GM19463 (cell line): Measurements from ENCODE around the gene CTDSPL.
A peak's percentile ranks its signal among the peaks of the same experiment; 100 is the strongest.
"Not testable (repeated sequence)": the region's sequence is repeated elsewhere in the genome, so short reads cannot be mapped to it uniquely, and the experiment has no call there.

ENCODE experiments used
- ATAC-seq: cut with Tn5 transposase; IDR thresholded peaks from one replicate; pipeline ENCODE4 v1.9.1; 2021; ENCODE audit warnings: mild to moderate bottlenecking, moderate library complexity; ENCODE audit not compliant: unreplicated experiment

The CTDSPL gene

GRCh38 chr3:37963635-37964034 is 102.0 kb downstream of the CTDSPL start:
- no peak for ATAC-seq

- no peak for ATAC-seq
Measured at GRCh38 chr3:37964146-37964545, 102.5 kb downstream of the CTDSPL start.

DNA sequence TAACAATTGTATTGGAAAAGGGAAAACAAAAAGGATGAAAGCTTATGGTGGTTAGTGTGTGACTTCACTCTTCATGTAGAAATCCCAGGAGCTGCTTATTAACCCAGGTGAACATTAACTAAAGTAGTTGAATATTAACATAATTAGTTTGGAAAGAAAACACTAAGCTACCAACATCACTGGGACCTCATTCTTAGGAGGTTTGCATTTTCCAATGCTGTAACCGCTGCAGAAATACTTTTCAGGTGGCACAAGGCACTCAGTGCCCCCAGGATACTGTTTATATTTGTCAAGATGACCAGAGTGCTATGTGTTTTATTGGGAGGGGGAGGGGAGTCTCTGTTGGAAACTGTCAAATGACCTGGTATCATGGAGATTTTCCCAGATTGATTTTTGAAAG is 103.0 kb downstream of the CTDSPL start:
- ATAC-seq = no peak

GRCh38 chr3:37967260-37967881 is 105.7 kb downstream of the CTDSPL start:
- peak; percentile 65 for ATAC-seq

DNA sequence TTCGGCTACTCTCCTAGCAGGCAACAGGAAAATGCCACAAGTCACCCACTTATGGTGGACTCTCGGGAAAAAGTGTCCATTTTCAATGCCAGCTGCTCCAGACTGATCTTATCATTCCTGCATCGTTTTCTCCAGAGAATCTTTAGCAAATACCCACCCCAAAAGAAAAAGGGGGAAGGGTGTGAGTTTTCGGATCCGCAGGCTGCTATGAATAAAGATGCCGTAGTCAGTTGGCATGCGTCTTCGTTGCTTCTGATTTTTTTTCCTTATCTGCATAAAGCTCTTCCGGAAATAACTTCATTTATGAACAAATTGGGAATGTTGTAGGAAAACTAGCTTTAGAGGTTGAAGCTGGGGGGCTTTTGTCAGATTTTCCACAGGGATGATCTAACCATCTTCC is 106.5 kb downstream of the CTDSPL start:
- no peak for ATAC-seq

DNA sequence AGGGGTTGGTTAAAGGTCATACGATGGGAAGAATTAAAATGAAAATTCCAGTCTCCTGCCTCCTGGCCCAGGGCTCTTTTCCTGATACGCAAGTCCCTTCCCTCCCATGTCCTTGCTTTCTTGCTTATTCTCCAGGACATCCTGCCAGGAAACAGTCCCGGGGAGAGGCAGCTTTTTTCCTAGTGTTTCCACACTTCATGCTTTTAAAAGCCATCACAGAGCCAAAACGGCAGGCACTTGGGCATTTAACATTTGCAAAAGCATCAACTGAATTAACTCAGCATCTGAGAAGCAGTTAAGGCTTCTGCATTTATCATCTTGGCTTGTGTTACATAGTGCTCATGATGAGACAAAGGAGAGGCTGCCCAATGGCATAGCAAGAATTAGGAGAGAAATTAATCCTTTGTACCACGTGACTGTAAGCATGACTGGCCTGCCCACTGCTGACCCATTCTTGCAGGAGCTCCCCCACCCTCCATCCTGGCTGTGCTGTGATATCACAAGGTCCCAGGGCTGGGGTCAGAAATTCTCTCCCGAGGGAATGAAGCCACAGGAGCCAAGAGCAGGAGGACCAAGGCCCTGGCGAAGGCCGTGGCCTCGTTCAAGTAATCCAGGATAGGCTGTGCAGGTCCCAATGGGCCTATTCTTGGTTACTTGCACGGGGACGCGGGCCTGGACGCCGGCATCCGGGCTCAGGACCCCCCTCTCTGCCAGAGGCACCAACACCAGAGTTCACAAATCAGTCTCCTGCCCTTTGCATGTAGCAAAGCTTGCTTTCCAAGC is 107.3 kb downstream of the CTDSPL start:
- ATAC-seq = no peak

DNA sequence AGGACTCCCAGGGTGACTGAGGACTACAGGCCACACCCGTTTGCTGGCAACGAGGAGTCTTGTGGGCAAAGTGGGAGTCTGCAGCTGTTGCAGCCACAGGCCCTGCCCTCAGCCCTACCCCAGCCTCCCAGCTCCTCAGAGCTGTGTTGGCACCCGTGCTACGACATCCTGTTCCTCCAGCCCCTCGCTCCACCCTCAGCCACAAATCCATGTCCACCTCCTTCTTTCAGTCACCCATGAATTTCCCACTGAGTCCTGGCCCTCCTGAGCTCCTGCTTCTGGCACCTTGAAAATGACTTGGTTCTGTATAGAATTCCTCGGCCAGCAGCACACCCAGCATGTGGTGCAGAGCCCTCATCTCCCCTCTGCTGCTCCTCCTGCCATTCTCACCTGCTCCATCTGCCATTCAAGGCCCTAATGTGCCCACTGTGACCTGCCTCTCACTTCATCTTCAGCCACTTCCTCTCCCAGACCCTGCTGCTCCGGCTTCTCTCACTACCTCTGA is 108.0 kb downstream of the CTDSPL start:
- no peak for ATAC-seq

- ATAC-seq = no peak
Measured at GRCh38 chr3:37970802-37971201, 109.1 kb downstream of the CTDSPL start.

DNA sequence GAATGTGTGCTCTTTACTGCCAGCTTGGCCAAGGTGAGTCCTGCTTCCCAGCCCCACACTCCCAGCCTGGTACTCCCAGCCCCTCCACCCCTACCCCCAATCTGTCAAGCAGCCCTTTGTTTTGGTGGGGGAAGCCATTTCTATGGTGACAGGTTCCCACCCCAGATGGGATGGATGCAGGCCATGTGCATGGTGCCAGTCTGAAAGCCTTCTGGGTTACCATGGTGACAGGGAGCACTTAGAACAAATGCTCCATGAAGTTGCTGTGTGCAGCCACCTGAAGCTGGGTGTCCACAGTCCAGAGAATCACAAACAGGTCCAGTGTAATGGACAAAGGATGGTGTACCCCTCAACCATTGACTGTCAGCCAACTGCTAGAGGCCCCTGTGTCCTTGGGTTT is 109.8 kb downstream of the CTDSPL start:
- ATAC-seq = no peak

GRCh38 chr3:37972056-37972455 is 110.4 kb downstream of the CTDSPL start:
- not testable (repeated sequence) for ATAC-seq

GRCh38 chr3:37973246-37974054 is 111.8 kb downstream of the CTDSPL start:
- no peak for ATAC-seq

GRCh38 chr3:37974121-37975083 is 112.7 kb downstream of the CTDSPL start:
- peak; percentile 87 for ATAC-seq

GRCh38 chr3:37979541-37980461 is 118.1 kb downstream of the CTDSPL start:
- no peak for ATAC-seq

GRCh38 chr3:37980462-37981347 is 119.0 kb downstream of the CTDSPL start:
- no peak for ATAC-seq

GRCh38 chr3:37981348-37981664 is 119.6 kb downstream of the CTDSPL start:
- ATAC-seq = no peak

GRCh38 chr3:37982331-37982730 is 120.7 kb downstream of the CTDSPL start:
- no peak for ATAC-seq

GRCh38 chr3:37984051-37984450 is 122.4 kb downstream of the CTDSPL start:
- ATAC-seq = no peak

- no peak for ATAC-seq
Measured at GRCh38 chr3:37984596-37984995, 122.9 kb downstream of the CTDSPL start.
